ENCODE results near the gene ANKFN1.

ANKFN1 gene

GRCh38 chr17:56309897-56310296 lies 156.6 kb downstream of the ANKFN1 start:
- Histone ChIP-seq H3K9ac (ENCODE audit: low read depth, low read length, poor library complexity, severe bottlenecking) (no peak overlapping the region), H3K4me3 (ENCODE audit: low read length, poor library complexity, severe bottlenecking) (no peak overlapping the region), H3K4me1 (ENCODE audit: insufficient read depth, low read length, poor library complexity, severe bottlenecking) (peaks cover 26% of the 10 kb centered on the region), H3K9me3 (ENCODE audit: insufficient read depth, low read depth, low read length) (no peaks in the 10 kb centered on the region), H2AFZ (ENCODE audit: low read length) (no peak overlapping the region), H3K27me3 (ENCODE audit: insufficient read depth, low read length, poor library complexity, severe bottlenecking) (no peaks in the 10 kb centered on the region), H3K4me2 (ENCODE audit: low read depth, low read length, poor library complexity, severe bottlenecking) (no peak overlapping the region), H4K20me1 (ENCODE audit: insufficient read depth, low read length, poor library complexity, severe bottlenecking) (no peaks in the 10 kb centered on the region), H3K9me2 (replicated peaks; ENCODE audit: low read depth, low read length) (no peaks in the 10 kb centered on the region), H3K36me3 (ENCODE audit: insufficient read depth, low read length) (no peaks in the 10 kb centered on the region), H3K79me2 (ENCODE audit: insufficient read depth, low read length) (no peaks in the 10 kb centered on the region), H3F3A (ENCODE audit: low read depth) (no peaks in the 10 kb centered on the region)
- TF ChIP-seq EZH2phosphoT487 (IDR thresholded peaks at IDR 0.05; ENCODE audit: borderline replicate concordance) (no peak), CTCF (conservative IDR thresholded peaks at IDR 0.05; ENCODE audit: low read length) (no peak)

- no peaks in the 10 kb centered on the region for H3K79me2 ChIP-seq (ENCODE audit: insufficient read depth, low read length)
- peaks cover 34% of the 10 kb centered on the region for H3K4me1 ChIP-seq (ENCODE audit: insufficient read depth, low read length, poor library complexity, severe bottlenecking)
- no peaks in the 10 kb centered on the region for H3K36me3 ChIP-seq (ENCODE audit: insufficient read depth, low read length)
- no peaks in the 10 kb centered on the region for H3K9me2 ChIP-seq (replicated peaks; ENCODE audit: low read depth, low read length)
- TF ChIP-seq EZH2phosphoT487 (IDR thresholded peaks at IDR 0.05; ENCODE audit: borderline replicate concordance) (no peak), CTCF (conservative IDR thresholded peaks at IDR 0.05; ENCODE audit: low read length) (no peak)
- no peaks in the 10 kb centered on the region for H3K9me3 ChIP-seq (ENCODE audit: insufficient read depth, low read depth, low read length)
- no peaks in the 10 kb centered on the region for H4K20me1 ChIP-seq (ENCODE audit: insufficient read depth, low read length, poor library complexity, severe bottlenecking)
- H3K9ac ChIP-seq (ENCODE audit: low read depth, low read length, poor library complexity, severe bottlenecking): no peak overlapping the region
- no peaks in the 10 kb centered on the region for H3K27me3 ChIP-seq (ENCODE audit: insufficient read depth, low read length, poor library complexity, severe bottlenecking)
- no peak overlapping the region for H3K4me3 ChIP-seq (ENCODE audit: low read length, poor library complexity, severe bottlenecking)
- no peaks in the 10 kb centered on the region for H3F3A ChIP-seq (ENCODE audit: low read depth)
- H2AFZ ChIP-seq (ENCODE audit: low read length): no peak overlapping the region
- no peak overlapping the region for H3K4me2 ChIP-seq (ENCODE audit: low read depth, low read length, poor library complexity, severe bottlenecking)
Measured at GRCh38 chr17:56310782-56311181, 157.5 kb downstream of the ANKFN1 start.

GRCh38 chr17:56313201-56313600 lies 159.9 kb downstream of the ANKFN1 start:
- no peak for TF ChIP-seq CTCF (conservative IDR thresholded peaks at IDR 0.05; ENCODE audit: low read length)
- TF ChIP-seq EZH2phosphoT487 (IDR thresholded peaks at IDR 0.05; ENCODE audit: borderline replicate concordance): no peak
- no peaks in the 10 kb centered on the region for H3F3A ChIP-seq (ENCODE audit: low read depth)
- H3K36me3 ChIP-seq (ENCODE audit: insufficient read depth, low read length): no peaks in the 10 kb centered on the region
- H3K79me2 ChIP-seq (ENCODE audit: insufficient read depth, low read length): no peaks in the 10 kb centered on the region
- no peak overlapping the region for H3K4me2 ChIP-seq (ENCODE audit: low read depth, low read length, poor library complexity, severe bottlenecking)
- no peak overlapping the region for H3K4me3 ChIP-seq (ENCODE audit: low read length, poor library complexity, severe bottlenecking)
- H3K9me2 ChIP-seq (replicated peaks; ENCODE audit: low read depth, low read length): no peaks in the 10 kb centered on the region
- no peaks in the 10 kb centered on the region for H3K27me3 ChIP-seq (ENCODE audit: insufficient read depth, low read length, poor library complexity, severe bottlenecking)
- H4K20me1 ChIP-seq (ENCODE audit: insufficient read depth, low read length, poor library complexity, severe bottlenecking): no peaks in the 10 kb centered on the region
- peaks cover 55% of the 10 kb centered on the region for H3K4me1 ChIP-seq (ENCODE audit: insufficient read depth, low read length, poor library complexity, severe bottlenecking)
- no peaks in the 10 kb centered on the region for H3K9me3 ChIP-seq (ENCODE audit: insufficient read depth, low read depth, low read length)
- no peak overlapping the region for H3K9ac ChIP-seq (ENCODE audit: low read depth, low read length, poor library complexity, severe bottlenecking)
- no peak overlapping the region for H2AFZ ChIP-seq (ENCODE audit: low read length)

Data from Loucy (cell line).